A673 (cell line): Measurements from ENCODE around the gene SMIM1. TPM values are rescaled to one million over a fixed set of nuclear protein-coding genes. Genes with fewer than 3 reads are reported as not detected.
"Not testable (repeated sequence)": the region's sequence is repeated elsewhere in the genome, so short reads cannot be mapped to it uniquely, and the experiment has no call there.

Experiments used
- BruUV-seq: library from RNA; stranded (reverse); fragments of 400-500 nt; replicated peaks from 2 replicates; lab custom pipeline; 2021; lab: Mats Ljungman, UMichigan
- CTCF ChIA-PET: fragments of 300-600 bp; sonication (Branson Sonifier 250); formaldehyde crosslinking; loops from one replicate; lab custom pipeline; 2022; ENCODE audit warnings: antibody characterized with exemption; lab: Charles Lee
- POLR2A ChIA-PET: fragments of 300-600 bp; sonication (Branson Sonifier 250); formaldehyde crosslinking; loops from one replicate; lab custom pipeline; 2022; ENCODE audit warnings: antibody characterized with exemption; ENCODE audit not compliant: low non-redundant PET; lab: Charles Lee
- DNase-seq: peaks from one replicate; pipeline ENCODE4 v3.0.0-alpha.2; 2015; ENCODE audit warnings: low spot score
- H3K27ac ChIP-seq: fragments of 200-600 bp; sonication (generic); 2 replicates; pipeline ENCODE4 v1.5.1; 2016; ENCODE audit warnings: mixed run types, low read depth, mild to moderate bottlenecking, mixed read lengths, antibody characterized with exemption, low read length; ENCODE audit not compliant: poor library complexity, severe bottlenecking
- H3K27me3 ChIP-seq: fragments of 200-600 bp; sonication (generic); replicated peaks from 2 replicates; pipeline ENCODE4 v1.6.1; 2017; ENCODE audit warnings: mixed run types, low read depth, mild to moderate bottlenecking, mixed read lengths, antibody characterized with exemption, low read length; ENCODE audit not compliant: insufficient read depth, poor library complexity
- H3K36me3 ChIP-seq: fragments of 200-600 bp; sonication (generic); 2 replicates; pipeline ENCODE4 v1.6.1; 2016; ENCODE audit warnings: mixed run types, mild to moderate bottlenecking, mixed read lengths, antibody characterized with exemption, low read length; ENCODE audit not compliant: insufficient read depth, poor library complexity, severe bottlenecking
- H3K4me1 ChIP-seq: fragments of 200-600 bp; sonication (generic); 2 replicates; pipeline ENCODE4 v1.6.1; 2017; ENCODE audit warnings: mixed run types, mild to moderate bottlenecking, mixed read lengths, antibody characterized with exemption, low read length; ENCODE audit not compliant: insufficient read depth, poor library complexity, severe bottlenecking
- H3K4me3 ChIP-seq: fragments of 200-600 bp; sonication (generic); 2 replicates; pipeline ENCODE4 v1.5.1; 2016; ENCODE audit warnings: low read depth, mixed run types, mild to moderate bottlenecking, mixed read lengths, low read length; ENCODE audit not compliant: poor library complexity, severe bottlenecking
- H3K9me3 ChIP-seq: fragments of 200-600 bp; sonication (generic); 2 replicates; pipeline ENCODE4 v1.6.1; 2016; ENCODE audit warnings: mixed run types, low read depth, mild to moderate bottlenecking, mixed read lengths, antibody characterized with exemption, low read length; ENCODE audit not compliant: poor library complexity, severe bottlenecking
- CTCF ChIP-seq: fragments of 300-800, 200-600 bp; sonication (generic); conservative IDR thresholded peaks from 2 replicates; pipeline ENCODE4 v1.5.1; 2017; ENCODE audit warnings: low read depth, mild to moderate bottlenecking, antibody characterized with exemption, low read length, moderate library complexity, mixed read lengths
- EZH2 ChIP-seq: fragments of 200-600 bp; sonication (generic); IDR thresholded peaks from 2 replicates; pipeline ENCODE4 v1.6.1; 2017; ENCODE audit warnings: borderline replicate concordance, low read depth, mild to moderate bottlenecking, mixed read lengths, antibody characterized with exemption, low read length; ENCODE audit not compliant: poor library complexity, severe bottlenecking
- intact Hi-C: fragments of 100-400 bp; cut with micrococcal nuclease; formaldehyde crosslinking; loops from one replicate; pipeline ENCODE4 v1.10.0; 2022; ENCODE audit not compliant: unreplicated experiment
- total RNA-seq: library from RNA; stranded (reverse); gene quantifications from 2 replicates; pipeline ENCODE4 v1.2.3, GENCODE V29; 2021

Gene SMIM1
- total RNA-seq, 1 experiment from 2014 or later, result 1.5 TPM

GRCh38 chr1:3803905-3804626 is 31.5 kb downstream of the SMIM1 start:
- Histone ChIP-seq H3K4me1 (no peaks in the 10 kb centered on the region), H3K36me3 (no peaks in the 10 kb centered on the region), H3K27me3 (no peaks in the 10 kb centered on the region), H3K27ac (no peak overlapping the region), H3K9me3 (no peaks in the 10 kb centered on the region), H3K4me3 (no peak overlapping the region)
- intact Hi-C loops, result no loop called here
- DNase-seq, result no peak
- CTCF ChIA-PET, result no interaction called here
- BruUV-seq, result no TSS peak
- TF ChIP-seq CTCF, result no peak
- POLR2A ChIA-PET, result no interaction called here

- H3K4me1 ChIP-seq, H3K9me3 ChIP-seq, CTCF ChIA-PET, intact Hi-C loops, DNase-seq, H3K36me3 ChIP-seq, BruUV-seq, H3K27ac ChIP-seq, H3K4me3 ChIP-seq, H3K27me3 ChIP-seq, POLR2A ChIA-PET: not testable (repeated sequence)
Observed at GRCh38 chr1:3804627-3804944, 32.0 kb downstream of the SMIM1 start.

GRCh38 chr1:3805038-3805437 is 32.5 kb downstream of the SMIM1 start:
- H3K27me3 ChIP-seq, result no peaks in the 10 kb centered on the region
- BruUV-seq, result no TSS peak

More at GRCh38 chr1:3805038-3805437, 32.5 kb downstream of the SMIM1 start:
- TF ChIP-seq EZH2 (no peak), CTCF (no peak)
- POLR2A ChIA-PET, result no interaction called here
- Histone ChIP-seq H3K36me3 (no peaks in the 10 kb centered on the region), H3K9me3 (no peaks in the 10 kb centered on the region), H3K4me3 (no peak overlapping the region), H3K27ac (no peak overlapping the region), H3K4me1 (no peaks in the 10 kb centered on the region)
- CTCF ChIA-PET, result no interaction called here
- intact Hi-C loops, result no loop called here
- DNase-seq, result no peak
